K562 (cell line): ENCODE data around the gene SMOC2. TPM values are rescaled to one million over a fixed set of nuclear protein-coding genes. Genes with fewer than 3 reads are reported as not detected.

Experiments used
- ATAC-seq: fragments of 200-7000 bp; cut with Tn5 transposase; 3 replicates; pipeline ENCODE4 v1.9.1; 2020; ENCODE audit warnings: moderate library complexity
- BruUV-seq: library from RNA; stranded (reverse); fragments of 400-500 nt; replicated peaks from 2 replicates; lab custom pipeline; 2021; lab: Mats Ljungman, UMichigan
- CTCF ChIA-PET: fragments of 300-600 bp; formaldehyde crosslinking; extraction: SDS; loops from one replicate; lab custom pipeline; 2021; ENCODE audit warnings: low intra/inter-chr PET ratio; lab: Yijun Ruan, JAX
- POLR2A ChIA-PET: fragments of 300-600, 350-650 bp; sonication (Branson Sonifier 250); formaldehyde crosslinking; extraction: SDS; loops from one replicate; lab custom pipeline; 2021; ENCODE audit warnings: antibody characterized with exemption, inconsistent platforms; lab: Yijun Ruan, JAX
- DNase-seq, 4 experiments: peaks; one replicate each; pipeline versions ENCODE4 v3.0.0 to v3.0.0-alpha.2; 2011 to 2018; ENCODE audit warnings: low spot score in 3 of 4, mixed read lengths in 3 of 4; ENCODE audit errors: extremely low read depth in 1 of 4
- FAIRE-seq: peaks from 2 replicates; lab custom pipeline; 2011; peaks lifted over from hg19 to GRCh38; lab: Jason Lieb, UNC
- H2AFZ ChIP-seq: 2 replicates; pipeline ENCODE4 v1.6.0; 2011; ENCODE audit warnings: low read depth, low read length, control low read depth, inconsistent platforms
- H3K27ac ChIP-seq: fragments of 200-600 bp; 3 replicates; pipeline ENCODE4 v1.8.0; 2011; ENCODE audit warnings: low read depth, mild to moderate bottlenecking, control low read depth, inconsistent platforms, low read length, moderate library complexity, mixed read lengths; ENCODE audit errors: extremely low read depth
- H3K27me3 ChIP-seq, 2 experiments: fragments of 300-600 bp in 1 of 2; 2 replicates in 1 of 2; 3 replicates in 1 of 2; pipeline versions ENCODE4 v1.6.0 to v1.8.0; 2011; ENCODE audit warnings: inconsistent platforms in 2 of 2, low read length in 2 of 2, mild to moderate bottlenecking in 1 of 2, mixed read lengths in 1 of 2, moderate library complexity in 1 of 2; ENCODE audit not compliant: control insufficient read depth in 2 of 2, insufficient read depth in 2 of 2
- H3K36me3 ChIP-seq: fragments of 300-600 bp; 3 replicates; pipeline ENCODE4 v1.8.0; 2011; ENCODE audit warnings: mild to moderate bottlenecking, low read length, inconsistent platforms; ENCODE audit not compliant: control insufficient read depth, insufficient read depth
- H3K4me1 ChIP-seq, 2 experiments: fragments of 200-600 bp in 1 of 2; replicated peaks in 1 of 2; 2 replicates in 1 of 2; 3 replicates in 1 of 2; pipeline versions ENCODE4 v1.5.1 to v1.8.0; 2011; ENCODE audit warnings: inconsistent platforms in 2 of 2, low read length in 2 of 2, mild to moderate bottlenecking in 1 of 2, mixed read lengths in 1 of 2, moderate library complexity in 1 of 2; ENCODE audit not compliant: control insufficient read depth in 2 of 2, insufficient read depth in 2 of 2
- H3K4me2 ChIP-seq: 2 replicates; pipeline ENCODE4 v1.6.1; 2011; ENCODE audit warnings: low read length, control low read depth, inconsistent platforms, mixed read lengths; ENCODE audit not compliant: insufficient read depth
- H3K4me3 ChIP-seq: fragments of 200-600 bp; sonication (generic), shearing (Covaris generic); 2 replicates; pipeline ENCODE4 v1.5.1; 2016; ENCODE audit warnings: control low read depth, inconsistent platforms
- H3K79me2 ChIP-seq: fragments of 200-600 bp; 3 replicates; pipeline ENCODE4 v1.8.0; 2011; ENCODE audit warnings: low read length, inconsistent platforms; ENCODE audit not compliant: control insufficient read depth, insufficient read depth
- H3K9ac ChIP-seq, 2 experiments: 2 replicates each; pipeline versions ENCODE4 v1.6.0 to v1.6.1; 2011; ENCODE audit warnings: low read depth in 2 of 2, low read length in 2 of 2, control low read depth in 1 of 2, inconsistent platforms in 1 of 2, mild to moderate bottlenecking in 1 of 2, mixed read lengths in 1 of 2; ENCODE audit not compliant: insufficient read depth in 1 of 2
- H3K9me1 ChIP-seq: one replicate; pipeline ENCODE4 v1.6.0; 2011; ENCODE audit warnings: inconsistent platforms, mild to moderate bottlenecking, low read length, moderate library complexity; ENCODE audit not compliant: control insufficient read depth, insufficient read depth
- H3K9me3 ChIP-seq: replicated peaks from 2 replicates; pipeline ENCODE4 v1.5.1; 2011; ENCODE audit warnings: low read depth, low read length, inconsistent platforms; ENCODE audit not compliant: control insufficient read depth, insufficient read depth
- H4K20me1 ChIP-seq: replicated peaks from 2 replicates; pipeline ENCODE4 v1.6.1; 2011; ENCODE audit warnings: low read length, inconsistent platforms, mixed read lengths; ENCODE audit not compliant: control insufficient read depth, insufficient read depth
- ADNP ChIP-seq: fragments of 200-800 bp; sonication (Bioruptor generic); IDR thresholded peaks from 2 replicates; pipeline ENCODE4 v1.6.1; 2016; ENCODE audit warnings: missing genetic modification characterization, missing compliant biosample characterization
- CGGBP1 ChIP-seq: fragments of 250-450 bp; sonication (Bioruptor Pico); IDR thresholded peaks from 2 replicates; pipeline ENCODE4 v1.9.0; 2021; ENCODE audit warnings: mild to moderate bottlenecking
- DIDO1 ChIP-seq: fragments of 450-650 bp; IDR thresholded peaks from 2 replicates; pipeline ENCODE4 v1.6.1; 2016; ENCODE audit warnings: low read depth, missing biosample characterization, missing genetic modification characterization
- FOXJ3 ChIP-seq: sonication (generic); formaldehyde crosslinking; IDR thresholded peaks from 2 replicates; pipeline ENCODE4 v1.4.0; 2020; ENCODE audit warnings: mild to moderate bottlenecking, missing genetic modification reagents
- NFE2 ChIP-seq: IDR thresholded peaks from 2 replicates; pipeline ENCODE4 v1.6.1; 2014; ENCODE audit warnings: antibody characterized with exemption, low read depth
- SIN3A ChIP-seq, 2 experiments: fragments of 150-350 bp in 1 of 2; IDR thresholded peaks; 2 replicates each; pipeline ENCODE4 v1.6.1; 2011 to 2016; ENCODE audit warnings: borderline replicate concordance in 2 of 2, low read depth in 2 of 2, low read length in 2 of 2, mild to moderate bottlenecking in 2 of 2, moderate library complexity in 2 of 2; ENCODE audit not compliant: control insufficient read depth in 1 of 2
- SPI1 ChIP-seq: IDR thresholded peaks from 2 replicates; pipeline ENCODE4 v1.6.1; 2011; ENCODE audit warnings: low read depth, low read length, control low read depth, borderline replicate concordance
- TAF1 ChIP-seq: IDR thresholded peaks from 2 replicates; pipeline ENCODE4 v1.6.1; 2011; ENCODE audit warnings: mild to moderate bottlenecking, low read length, moderate library complexity; ENCODE audit not compliant: insufficient read depth, control insufficient read depth, severe bottlenecking; ENCODE audit errors: extremely low read depth
- TCF15 ChIP-seq: fragments of 250-450 bp; sonication (Bioruptor Pico); IDR thresholded peaks from 2 replicates; pipeline ENCODE4 v1.8.0; 2022; ENCODE audit warnings: moderate library complexity, mild to moderate bottlenecking, inconsistent platforms
- USF1 ChIP-seq: sonication (generic); formaldehyde crosslinking; IDR thresholded peaks from 2 replicates; pipeline ENCODE4 v1.9.0; 2022; ENCODE audit warnings: mild to moderate bottlenecking, missing genetic modification reagents
- YBX1 ChIP-seq: fragments of 450-650 bp; IDR thresholded peaks from 2 replicates; pipeline ENCODE4 v1.7.1; 2016; ENCODE audit warnings: mild to moderate bottlenecking
- WGBS: fragments of 100-300 bp; shearing (Covaris generic); methylation state at CpG from one replicate; pipeline ENCODE4 v1.1.6; 2016; ENCODE audit warnings: low coverage, mixed read lengths; ENCODE audit not compliant: insufficient coverage; ENCODE audit errors: missing lambda C conversion rate; 5-methylcytosine and 5-hydroxymethylcytosine counted together
- in situ Hi-C: fragments of 300-500 bp; cut with MboI; formaldehyde crosslinking; loops from 4 replicates; pipeline ENCODE4 v1.15.0; 2018; ENCODE audit warnings: inconsistent platforms, mixed read lengths
- intact Hi-C: fragments of 100-400 bp; cut with micrococcal nuclease; formaldehyde crosslinking; loops from 2 replicates; pipeline ENCODE4 v1.14.2; 2022
- polyA plus RNA-seq, 8 experiments: library from polyadenylated mRNA; depleted of rRNA in 4 of 8; stranded (reverse) in 5 of 8; unstranded in 3 of 8; fragments of >200 nt; fragmentation: Nextera tagmentation in 2 of 8; fragmentation: Illumina TruSeq in 1 of 8; extraction: Ambion mirVana in 2 of 8; extraction: Trizol in 1 of 8; gene quantifications; 2 replicates each; pipeline versions ENCODE4 v1.2.1 to v1.2.3, GENCODE V29; 2011 to 2014; ENCODE audit warnings: inconsistent platforms in 1 of 8, missing spikeins in 1 of 8
- total RNA-seq, 7 experiments: library from RNA; depleted of rRNA in 6 of 7; stranded (reverse); fragments of >200 nt in 6 of 7; fragmentation: Illumina TruSeq in 2 of 7; extraction: Trizol in 2 of 7; gene quantifications; 2 replicates each; pipeline versions ENCODE4 v1.2.1 to v1.2.3, GENCODE V29; 2011 to 2021; ENCODE audit warnings: low replicate concordance in 1 of 7
- TF ChIP-seq, protein P1 (sequence below): fragments of 250-450 bp; sonication (Bioruptor Pico); IDR thresholded peaks from 2 replicates; pipeline ENCODE4 v1.9.0; 2021; ENCODE audit warnings: mild to moderate bottlenecking, inconsistent platforms
- TF ChIP-seq, protein P2 (sequence below): IDR thresholded peaks from 3 replicates; pipeline ENCODE4 v1.6.1; 2011; ENCODE audit warnings: borderline replicate concordance, mild to moderate bottlenecking, moderate library complexity; ENCODE audit not compliant: insufficient read length; ENCODE audit errors: extremely low read depth

The SMOC2 gene
- total and polyA plus RNA-seq, 9 of the 15 experiments (the other 6 are each of a cell fraction or from before 2014, with no cell fraction given): 0.45 to 2.3 (median 1.1) TPM

DNA sequence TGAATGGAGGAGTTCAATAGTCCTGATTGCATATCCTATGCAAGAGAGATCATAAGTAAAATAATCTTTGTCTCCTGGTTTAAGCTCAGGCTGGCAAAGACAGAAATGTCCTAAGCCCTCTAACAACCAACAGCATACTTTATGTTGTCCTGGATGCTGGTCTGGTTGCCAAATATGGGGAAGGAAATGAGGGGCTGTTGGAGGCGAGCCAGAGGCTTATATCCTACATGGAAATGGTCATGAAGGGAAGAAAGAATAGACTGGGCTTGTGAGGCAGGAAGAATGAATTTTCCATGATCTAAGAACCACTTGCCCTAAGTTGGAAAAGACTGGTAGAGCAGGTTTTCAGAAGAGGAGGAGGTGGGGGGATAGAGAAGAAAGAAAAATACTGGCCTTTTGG, 237.1 kb downstream of the SMOC2 start (continued):
- TF ChIP-seq CGGBP1 (CRISPR knock-in tag): no peak
- TF ChIP-seq YBX1: no peak
- TF ChIP-seq, protein P1, sequence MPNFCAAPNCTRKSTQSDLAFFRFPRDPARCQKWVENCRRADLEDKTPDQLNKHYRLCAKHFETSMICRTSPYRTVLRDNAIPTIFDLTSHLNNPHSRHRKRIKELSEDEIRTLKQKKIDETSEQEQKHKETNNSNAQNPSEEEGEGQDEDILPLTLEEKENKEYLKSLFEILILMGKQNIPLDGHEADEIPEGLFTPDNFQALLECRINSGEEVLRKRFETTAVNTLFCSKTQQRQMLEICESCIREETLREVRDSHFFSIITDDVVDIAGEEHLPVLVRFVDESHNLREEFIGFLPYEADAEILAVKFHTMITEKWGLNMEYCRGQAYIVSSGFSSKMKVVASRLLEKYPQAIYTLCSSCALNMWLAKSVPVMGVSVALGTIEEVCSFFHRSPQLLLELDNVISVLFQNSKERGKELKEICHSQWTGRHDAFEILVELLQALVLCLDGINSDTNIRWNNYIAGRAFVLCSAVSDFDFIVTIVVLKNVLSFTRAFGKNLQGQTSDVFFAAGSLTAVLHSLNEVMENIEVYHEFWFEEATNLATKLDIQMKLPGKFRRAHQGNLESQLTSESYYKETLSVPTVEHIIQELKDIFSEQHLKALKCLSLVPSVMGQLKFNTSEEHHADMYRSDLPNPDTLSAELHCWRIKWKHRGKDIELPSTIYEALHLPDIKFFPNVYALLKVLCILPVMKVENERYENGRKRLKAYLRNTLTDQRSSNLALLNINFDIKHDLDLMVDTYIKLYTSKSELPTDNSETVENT: no peak
- TF ChIP-seq FOXJ3: no peak
- TF ChIP-seq TAF1: no peak

- Histone ChIP-seq H3K4me2 (no peak overlapping the region), H3K9me3 (no peaks in the 10 kb centered on the region), H3K27ac (no peak overlapping the region), H3K79me2 (no peaks in the 10 kb centered on the region), H3K27me3 (peaks cover 16 to 34% of the 10 kb centered on the region in 2 experiments; a peak in 4 of 5 replicates), H3K9me1 (peaks cover 3% of the 10 kb centered on the region), H3K4me3 (no peak overlapping the region), H3K36me3 (no peaks in the 10 kb centered on the region), H2AFZ (no peak overlapping the region), H4K20me1 (no peaks in the 10 kb centered on the region), H3K9ac (no peak overlapping the region), H3K4me1 (peaks cover 0 to under 1% of the 10 kb centered on the region in 2 experiments; a peak in 1 of 5 replicates)
- DNase-seq: no peak
- in situ Hi-C loops: no loop called here
- ATAC-seq: no peak
- no TSS peak for BruUV-seq
- POLR2A ChIA-PET: no interaction called here
- CTCF ChIA-PET: no interaction called here
- intact Hi-C loops: no loop called here
- 3% methylated on average over 5 of the region's 5 CpGs for WGBS
- FAIRE-seq: no peak
- TF ChIP-seq DIDO1 (no peak), TCF15 (CRISPR knock-in tag) (no peak), SIN3A (IDR thresholded peaks at IDR 0.05; ENCODE audit: borderline replicate concordance in 2 of 2, control insufficient read depth in 1 of 2, low read depth in 2 of 2, low read length in 2 of 2) (no peak), ADNP (tag) (no peak), SPI1 (no peak), USF1 (no peak), NFE2 (no peak)
- TF ChIP-seq, protein P2, sequence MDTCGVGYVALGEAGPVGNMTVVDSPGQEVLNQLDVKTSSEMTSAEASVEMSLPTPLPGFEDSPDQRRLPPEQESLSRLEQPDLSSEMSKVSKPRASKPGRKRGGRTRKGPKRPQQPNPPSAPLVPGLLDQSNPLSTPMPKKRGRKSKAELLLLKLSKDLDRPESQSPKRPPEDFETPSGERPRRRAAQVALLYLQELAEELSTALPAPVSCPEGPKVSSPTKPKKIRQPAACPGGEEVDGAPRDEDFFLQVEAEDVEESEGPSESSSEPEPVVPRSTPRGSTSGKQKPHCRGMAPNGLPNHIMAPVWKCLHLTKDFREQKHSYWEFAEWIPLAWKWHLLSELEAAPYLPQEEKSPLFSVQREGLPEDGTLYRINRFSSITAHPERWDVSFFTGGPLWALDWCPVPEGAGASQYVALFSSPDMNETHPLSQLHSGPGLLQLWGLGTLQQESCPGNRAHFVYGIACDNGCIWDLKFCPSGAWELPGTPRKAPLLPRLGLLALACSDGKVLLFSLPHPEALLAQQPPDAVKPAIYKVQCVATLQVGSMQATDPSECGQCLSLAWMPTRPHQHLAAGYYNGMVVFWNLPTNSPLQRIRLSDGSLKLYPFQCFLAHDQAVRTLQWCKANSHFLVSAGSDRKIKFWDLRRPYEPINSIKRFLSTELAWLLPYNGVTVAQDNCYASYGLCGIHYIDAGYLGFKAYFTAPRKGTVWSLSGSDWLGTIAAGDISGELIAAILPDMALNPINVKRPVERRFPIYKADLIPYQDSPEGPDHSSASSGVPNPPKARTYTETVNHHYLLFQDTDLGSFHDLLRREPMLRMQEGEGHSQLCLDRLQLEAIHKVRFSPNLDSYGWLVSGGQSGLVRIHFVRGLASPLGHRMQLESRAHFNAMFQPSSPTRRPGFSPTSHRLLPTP: no peak
These were observed 237.6 kb downstream of the SMOC2 start for GRCh38 chr6:168678588-168678987.
